GM12873 (cell line): Measurements from ENCODE around the gene PPM1A.

ENCODE experiments used
- CTCF ChIP-seq: IDR thresholded peaks from 2 replicates; pipeline ENCODE4 v1.5.1; 2012; ENCODE audit warnings: low read depth, mild to moderate bottlenecking, moderate library complexity, low read length, control low read depth; ENCODE audit not compliant: insufficient read depth; ENCODE audit errors: missing control alignments

Gene PPM1A

GRCh38 chr14:60251877-60252276 lies 2.9 kb downstream of the PPM1A start:
- no peak for TF ChIP-seq CTCF

- TF ChIP-seq CTCF: no peak
Measured at GRCh38 chr14:60252630-60253029, 3.6 kb downstream of the PPM1A start.

- no peak for TF ChIP-seq CTCF
Measured at GRCh38 chr14:60253649-60254048, 4.6 kb downstream of the PPM1A start.

GRCh38 chr14:60254176-60254575 lies 5.2 kb downstream of the PPM1A start:
- TF ChIP-seq CTCF: no peak

GRCh38 chr14:60257865-60258264 lies 8.8 kb downstream of the PPM1A start:
- no peak for TF ChIP-seq CTCF

- no peak for TF ChIP-seq CTCF
Measured at GRCh38 chr14:60265163-60265562, 16.1 kb downstream of the PPM1A start.

- peak; percentile 38 for TF ChIP-seq CTCF
Measured at GRCh38 chr14:60266021-60266937, 17.3 kb downstream of the PPM1A start.
